GM13977 (cell line): ENCODE measurements around the gene RACGAP1.

Source experiments
- DNase-seq: peaks from one replicate; pipeline ENCODE4 v3.0.0; 2012; ENCODE audit warnings: low spot score
- in situ Hi-C: fragments of 300-500 bp; cut with MboI; formaldehyde crosslinking; loops from one replicate; pipeline ENCODE4 v1.12.0; 2022; ENCODE audit warnings: low sequenced_read_pairs, low pct_unique_long_range_greater_than_20kb, mixed read lengths, inconsistent platforms; ENCODE audit not compliant: unreplicated experiment
- TF ChIP-seq, protein P1 (sequence below): IDR thresholded peaks from 2 replicates; pipeline ENCODE4 v1.5.1; 2012; ENCODE audit warnings: mild to moderate bottlenecking, control low read depth; ENCODE audit not compliant: insufficient read depth; ENCODE audit errors: extremely low read depth, missing control alignments

RACGAP1 gene, protein sequence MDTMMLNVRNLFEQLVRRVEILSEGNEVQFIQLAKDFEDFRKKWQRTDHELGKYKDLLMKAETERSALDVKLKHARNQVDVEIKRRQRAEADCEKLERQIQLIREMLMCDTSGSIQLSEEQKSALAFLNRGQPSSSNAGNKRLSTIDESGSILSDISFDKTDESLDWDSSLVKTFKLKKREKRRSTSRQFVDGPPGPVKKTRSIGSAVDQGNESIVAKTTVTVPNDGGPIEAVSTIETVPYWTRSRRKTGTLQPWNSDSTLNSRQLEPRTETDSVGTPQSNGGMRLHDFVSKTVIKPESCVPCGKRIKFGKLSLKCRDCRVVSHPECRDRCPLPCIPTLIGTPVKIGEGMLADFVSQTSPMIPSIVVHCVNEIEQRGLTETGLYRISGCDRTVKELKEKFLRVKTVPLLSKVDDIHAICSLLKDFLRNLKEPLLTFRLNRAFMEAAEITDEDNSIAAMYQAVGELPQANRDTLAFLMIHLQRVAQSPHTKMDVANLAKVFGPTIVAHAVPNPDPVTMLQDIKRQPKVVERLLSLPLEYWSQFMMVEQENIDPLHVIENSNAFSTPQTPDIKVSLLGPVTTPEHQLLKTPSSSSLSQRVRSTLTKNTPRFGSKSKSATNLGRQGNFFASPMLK

DNA sequence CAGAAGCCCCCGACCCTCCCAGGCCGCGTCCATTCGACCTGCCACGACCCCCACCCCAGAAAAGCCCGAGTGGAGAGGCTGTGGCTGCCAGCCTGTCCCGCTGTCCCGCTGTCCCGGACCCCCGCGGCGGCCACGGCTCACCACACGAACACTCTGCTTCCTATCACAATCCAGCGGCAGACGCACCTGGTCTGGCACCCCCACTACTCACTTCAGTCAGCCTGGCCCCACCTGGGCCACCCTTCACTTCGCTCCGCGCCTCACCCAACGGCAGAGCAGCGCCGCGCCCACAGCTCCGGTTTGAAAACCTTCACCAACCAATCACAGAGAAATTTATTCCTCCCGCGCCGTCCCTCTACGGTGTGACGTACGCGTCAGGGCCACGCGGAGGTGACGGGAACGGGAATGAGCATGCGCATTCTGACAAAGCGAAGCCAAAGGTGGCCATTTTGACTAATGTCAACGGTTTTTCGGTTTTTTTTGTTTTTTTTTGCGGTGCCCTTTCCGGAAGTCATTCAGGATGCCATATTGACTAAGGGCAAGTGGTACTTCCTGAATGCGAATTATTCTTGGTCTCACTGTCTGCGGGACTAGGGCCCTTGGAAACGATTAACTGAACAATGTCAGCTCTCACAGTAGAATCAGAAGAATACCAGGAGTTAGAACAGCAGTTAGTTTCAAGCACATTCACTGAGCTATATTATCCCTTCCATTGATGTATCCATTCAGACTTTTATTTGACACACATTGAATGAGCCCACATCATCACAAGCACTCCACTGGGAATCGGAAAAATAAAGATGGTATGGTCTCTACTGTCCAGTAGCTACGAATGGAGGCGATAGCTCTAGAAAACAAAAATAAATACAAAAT lies at the start of gene RACGAP1:
TSS of gene RACGAP1 (minus strand) at position 308 of the 873 bp plus-strand sequence. CDS start 8,779 bp downstream, outside the sequence.
- TF ChIP-seq, protein P1, sequence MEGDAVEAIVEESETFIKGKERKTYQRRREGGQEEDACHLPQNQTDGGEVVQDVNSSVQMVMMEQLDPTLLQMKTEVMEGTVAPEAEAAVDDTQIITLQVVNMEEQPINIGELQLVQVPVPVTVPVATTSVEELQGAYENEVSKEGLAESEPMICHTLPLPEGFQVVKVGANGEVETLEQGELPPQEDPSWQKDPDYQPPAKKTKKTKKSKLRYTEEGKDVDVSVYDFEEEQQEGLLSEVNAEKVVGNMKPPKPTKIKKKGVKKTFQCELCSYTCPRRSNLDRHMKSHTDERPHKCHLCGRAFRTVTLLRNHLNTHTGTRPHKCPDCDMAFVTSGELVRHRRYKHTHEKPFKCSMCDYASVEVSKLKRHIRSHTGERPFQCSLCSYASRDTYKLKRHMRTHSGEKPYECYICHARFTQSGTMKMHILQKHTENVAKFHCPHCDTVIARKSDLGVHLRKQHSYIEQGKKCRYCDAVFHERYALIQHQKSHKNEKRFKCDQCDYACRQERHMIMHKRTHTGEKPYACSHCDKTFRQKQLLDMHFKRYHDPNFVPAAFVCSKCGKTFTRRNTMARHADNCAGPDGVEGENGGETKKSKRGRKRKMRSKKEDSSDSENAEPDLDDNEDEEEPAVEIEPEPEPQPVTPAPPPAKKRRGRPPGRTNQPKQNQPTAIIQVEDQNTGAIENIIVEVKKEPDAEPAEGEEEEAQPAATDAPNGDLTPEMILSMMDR, result no peak
- peak; percentile 97 for DNase-seq
- in situ Hi-C loops, result no loop called here

DNA sequence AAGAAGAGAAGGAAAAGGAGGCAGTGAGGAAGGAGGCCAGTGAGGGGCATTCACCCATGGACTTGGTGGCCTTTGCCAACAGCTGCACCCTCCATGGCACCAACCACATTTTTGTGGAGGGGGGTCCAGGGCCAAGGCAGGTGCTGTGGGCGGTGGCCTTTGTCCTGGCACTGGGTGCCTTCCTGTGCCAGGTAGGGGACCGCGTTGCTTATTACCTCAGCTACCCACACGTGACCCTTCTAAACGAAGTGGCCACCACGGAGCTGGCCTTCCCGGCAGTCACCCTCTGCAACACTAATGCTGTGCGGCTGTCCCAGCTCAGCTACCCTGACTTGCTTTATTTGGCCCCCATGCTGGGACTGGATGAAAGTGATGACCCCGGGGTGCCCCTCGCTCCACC lies 48.4 kb upstream of the RACGAP1 start:
- TF ChIP-seq, protein P1, result no peak
- no peak for DNase-seq
- in situ Hi-C loops, result loop anchor here (10.0 kb wide), 1 partner anchor 91 kb away; the partner anchor contains the start of gene CERS5

DNA sequence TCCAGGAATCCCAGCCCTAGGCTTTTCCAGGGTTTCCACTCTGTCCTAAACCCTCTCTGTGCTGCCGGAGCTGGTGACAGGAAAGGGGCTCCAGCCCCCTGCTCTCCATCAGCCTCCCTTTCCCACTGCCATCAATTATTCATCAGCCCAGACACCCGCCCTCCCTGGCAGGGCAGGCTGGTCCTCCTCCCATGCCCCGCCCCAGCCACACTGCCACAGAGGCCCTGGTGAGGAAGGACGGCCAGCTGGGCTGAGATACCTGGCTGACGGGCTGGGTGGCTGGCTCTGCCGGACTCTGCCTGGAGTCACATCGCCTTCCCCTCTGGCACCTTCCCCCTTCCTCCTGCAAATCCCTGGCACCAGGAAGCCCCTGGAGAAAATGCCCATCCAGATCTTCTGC lies 47.9 kb upstream of the RACGAP1 start:
- TF ChIP-seq, protein P1, result no peak
- in situ Hi-C loops, result loop anchor here (10.0 kb wide), 1 partner anchor 92 kb away; the partner anchor contains the start of gene CERS5
- DNase-seq, result no peak

DNA sequence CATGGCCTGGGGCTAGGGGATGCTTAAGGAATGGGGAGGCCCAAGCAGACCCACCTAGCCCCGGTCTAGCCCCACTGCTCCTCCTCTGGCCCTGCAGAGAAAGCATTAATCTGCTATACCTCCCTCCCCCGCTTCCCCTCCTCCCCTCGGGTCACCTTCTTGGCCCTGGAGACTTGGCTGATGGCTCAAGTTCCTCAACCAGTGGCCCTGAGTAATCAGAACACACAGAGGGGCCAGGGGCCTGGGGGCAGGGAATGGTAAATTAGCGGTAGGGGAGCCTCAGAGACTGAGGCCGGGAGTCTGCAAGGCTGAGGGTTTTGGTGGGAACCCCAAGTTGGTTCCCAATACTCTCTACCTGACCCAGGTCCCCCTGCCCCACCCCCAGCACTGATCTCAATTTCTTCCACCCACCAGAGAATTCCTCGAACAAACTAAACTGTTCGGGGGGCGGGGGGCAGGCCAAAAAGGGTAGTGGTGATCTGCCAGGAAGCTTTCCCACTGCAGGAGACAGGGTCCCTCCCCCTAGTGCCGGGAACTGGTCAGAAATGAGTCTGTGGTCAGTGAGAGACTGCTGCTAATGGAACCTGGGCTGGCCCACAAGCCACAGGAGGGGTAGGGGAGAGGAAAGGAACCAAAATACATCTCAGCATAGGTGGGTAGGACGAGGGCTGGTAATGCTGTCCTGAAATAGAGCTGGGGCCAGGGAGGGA lies 47.1 kb upstream of the RACGAP1 start:
- DNase-seq, result no peak
- TF ChIP-seq, protein P1, result no peak
- in situ Hi-C loops, result loop anchor here (10.0 kb wide), 1 partner anchor 92 kb away; the partner anchor contains the start of gene CERS5

DNA sequence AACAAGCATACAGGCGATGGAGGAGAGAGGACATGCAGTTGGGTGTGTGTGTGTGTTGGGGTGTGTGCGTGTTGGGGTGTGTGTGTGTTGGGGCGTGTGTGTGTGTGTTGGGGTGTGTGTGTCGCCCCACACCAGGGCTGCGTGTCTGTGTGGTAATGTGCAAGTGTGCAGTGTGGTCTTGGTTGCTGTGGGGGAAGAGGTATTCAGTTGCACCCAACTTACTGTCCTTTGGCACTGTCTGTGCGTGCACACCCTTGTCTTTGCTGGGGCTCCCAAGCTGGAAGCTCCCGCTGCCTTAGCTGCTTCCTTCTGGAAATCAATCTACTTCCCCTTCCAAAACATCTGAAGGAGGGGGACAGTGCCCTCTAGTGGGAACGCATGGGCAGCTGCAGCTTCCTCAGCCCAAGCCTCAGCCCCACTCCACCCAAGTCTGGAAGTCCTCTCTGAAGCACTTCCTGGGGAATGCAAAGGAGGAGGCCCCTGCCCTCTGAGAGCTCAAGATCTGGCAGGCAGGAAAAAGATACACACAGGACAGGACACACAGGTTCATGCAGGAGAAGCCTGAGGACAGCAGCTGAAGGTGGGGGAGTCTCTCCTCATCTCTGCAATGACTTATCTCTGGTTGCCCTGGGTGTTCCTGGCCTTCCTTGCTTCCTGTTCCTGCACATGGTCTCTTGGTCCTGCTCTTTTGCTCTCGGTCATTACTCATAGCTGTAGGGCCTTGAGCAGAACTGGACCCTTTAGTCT lies 45.2 kb upstream of the RACGAP1 start:
- peak; percentile 71 for DNase-seq
- in situ Hi-C loops, result loop anchor here (10.0 kb wide), 1 partner anchor 94 kb away; the partner anchor contains the start of gene CERS5
- TF ChIP-seq, protein P1, result peak; percentile 94
